Thoracic aorta (tissue), 2 donors: ENCODE results near the gene MAU2. TPM values are rescaled to one million over a fixed set of nuclear protein-coding genes. Genes with fewer than 3 reads are reported as not detected.

Experiments
- ATAC-seq: fragments of 150-250 bp; one replicate; pipeline ENCODE4 v1.8.0; 2017; ENCODE audit warnings: low read depth; ENCODE audit not compliant: insufficient number of reproducible peaks, low FRiP score
- DNase-seq: peaks from one replicate; pipeline ENCODE4 v3.0.0-alpha.2; 2020; ENCODE audit warnings: low spot score
- H3K27ac ChIP-seq, 2 donors: fragments of 200-600 bp; sonication (generic); 1 replicate in 1 of 2; 2 replicates in 1 of 2; pipeline ENCODE4 v1.5.1; 2016; ENCODE audit warnings: mild to moderate bottlenecking in 2 of 2, moderate library complexity in 2 of 2
- H3K27me3 ChIP-seq: fragments of 200-600 bp; sonication (generic); replicated peaks from 2 replicates; pipeline ENCODE4 v1.6.0; 2016; ENCODE audit warnings: mild to moderate bottlenecking; ENCODE audit not compliant: insufficient read depth
- H3K36me3 ChIP-seq: fragments of 200-600 bp; sonication (generic); one replicate; pipeline ENCODE4 v1.5.1; 2016
- H3K4me1 ChIP-seq, 2 donors: fragments of 200-600 bp; sonication (generic); 1 replicate in 1 of 2; 2 replicates in 1 of 2; pipeline versions ENCODE4 v1.5.1 to v1.6.0; 2016; ENCODE audit warnings: low read depth in 2 of 2, mild to moderate bottlenecking in 1 of 2; ENCODE audit not compliant: control insufficient read depth in 1 of 2
- H3K4me3 ChIP-seq: fragments of 200-600 bp; sonication (generic); 2 replicates; pipeline ENCODE4 v1.5.1; 2016; ENCODE audit warnings: mild to moderate bottlenecking
- H3K9me3 ChIP-seq: fragments of 200-600 bp; sonication (generic); 2 replicates; pipeline ENCODE4 v1.5.1; 2016
- total RNA-seq, 2 donors: library from RNA; depleted of rRNA; stranded (reverse); fragments of >200 nt; gene quantifications; one replicate each; pipeline versions ENCODE4 v1.1.0 to v1.2.3, GENCODE V29; 2016
- TF ChIP-seq, protein P1 (sequence below): fragments of 200-600 bp; sonication (generic); IDR thresholded peaks from one replicate; pipeline ENCODE4 v1.5.1; 2019; ENCODE audit warnings: antibody characterized with exemption

The MAU2 gene
- total RNA-seq, 2 donors from 2014 or later, result 93.9 to 119 TPM

- Histone ChIP-seq H3K27me3 (no peaks in the 10 kb centered on the region), H3K4me3 (no peak overlapping the region), H3K36me3 (peaks cover 50% of the 10 kb centered on the region), H3K9me3 (no peaks in the 10 kb centered on the region), H3K27ac (peak overlapping the region in 1 of 2 donors; percentile 64), H3K4me1 (peaks cover 4 to 5% of the 10 kb centered on the region in 2 donors)
- no peak for DNase-seq
- TF ChIP-seq, protein P1, sequence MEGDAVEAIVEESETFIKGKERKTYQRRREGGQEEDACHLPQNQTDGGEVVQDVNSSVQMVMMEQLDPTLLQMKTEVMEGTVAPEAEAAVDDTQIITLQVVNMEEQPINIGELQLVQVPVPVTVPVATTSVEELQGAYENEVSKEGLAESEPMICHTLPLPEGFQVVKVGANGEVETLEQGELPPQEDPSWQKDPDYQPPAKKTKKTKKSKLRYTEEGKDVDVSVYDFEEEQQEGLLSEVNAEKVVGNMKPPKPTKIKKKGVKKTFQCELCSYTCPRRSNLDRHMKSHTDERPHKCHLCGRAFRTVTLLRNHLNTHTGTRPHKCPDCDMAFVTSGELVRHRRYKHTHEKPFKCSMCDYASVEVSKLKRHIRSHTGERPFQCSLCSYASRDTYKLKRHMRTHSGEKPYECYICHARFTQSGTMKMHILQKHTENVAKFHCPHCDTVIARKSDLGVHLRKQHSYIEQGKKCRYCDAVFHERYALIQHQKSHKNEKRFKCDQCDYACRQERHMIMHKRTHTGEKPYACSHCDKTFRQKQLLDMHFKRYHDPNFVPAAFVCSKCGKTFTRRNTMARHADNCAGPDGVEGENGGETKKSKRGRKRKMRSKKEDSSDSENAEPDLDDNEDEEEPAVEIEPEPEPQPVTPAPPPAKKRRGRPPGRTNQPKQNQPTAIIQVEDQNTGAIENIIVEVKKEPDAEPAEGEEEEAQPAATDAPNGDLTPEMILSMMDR, result no peak
- ATAC-seq, result peak; percentile 40
These were observed 44.2 kb upstream of the MAU2 start for GRCh38 chr19:19276386-19276785.

DNA sequence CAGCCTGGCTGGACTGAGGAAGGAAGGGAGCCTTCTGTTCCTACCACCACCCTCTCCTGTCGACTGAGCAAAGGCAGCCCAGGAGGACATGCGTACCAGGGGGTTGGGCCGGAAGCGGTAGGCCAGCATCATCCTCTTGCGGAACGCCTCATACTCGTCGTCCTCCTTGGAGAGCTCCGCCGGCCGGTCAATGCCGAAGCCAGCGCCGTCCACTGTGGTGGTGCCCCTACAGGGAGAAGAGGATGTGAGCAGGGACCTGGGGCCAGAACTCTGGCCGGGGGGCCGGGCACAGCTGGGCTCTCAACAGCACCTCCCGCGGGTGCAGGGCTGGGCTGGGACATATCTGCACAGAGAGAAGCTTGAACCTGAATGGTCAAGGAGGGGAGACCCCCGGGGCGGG, 43.8 kb upstream of the MAU2 start:
- Histone ChIP-seq H3K4me3 (no peak overlapping the region), H3K9me3 (no peaks in the 10 kb centered on the region), H3K27me3 (no peaks in the 10 kb centered on the region), H3K36me3 (peaks cover 54% of the 10 kb centered on the region), H3K27ac (peak overlapping the region in 1 of 2 donors; percentile 64), H3K4me1 (peaks cover 4 to 5% of the 10 kb centered on the region in 2 donors)
- DNase-seq (no peak), ATAC-seq (no peak)
- TF ChIP-seq, protein P1, result no peak

GRCh38 chr19:19278315-19278714, 42.3 kb upstream of the MAU2 start:
- Histone ChIP-seq H3K27me3 (no peaks in the 10 kb centered on the region), H3K4me1 (peaks cover 2 to 4% of the 10 kb centered on the region in 2 donors), H3K36me3 (peaks cover 57% of the 10 kb centered on the region), H3K4me3 (no peak overlapping the region), H3K27ac (no peak overlapping the region), H3K9me3 (no peaks in the 10 kb centered on the region)
- TF ChIP-seq, protein P1, result no peak
- DNase-seq (no peak), ATAC-seq (no peak)

GRCh38 chr19:19279062-19279612, 41.5 kb upstream of the MAU2 start:
- ATAC-seq, result no peak
- Histone ChIP-seq H3K27me3 (no peaks in the 10 kb centered on the region), H3K27ac (no peak overlapping the region), H3K36me3 (peaks cover 57% of the 10 kb centered on the region), H3K4me1 (no peaks in the 10 kb centered on the region), H3K9me3 (no peaks in the 10 kb centered on the region), H3K4me3 (no peak overlapping the region)
- no peak for DNase-seq
- TF ChIP-seq, protein P1, result no peak

DNA sequence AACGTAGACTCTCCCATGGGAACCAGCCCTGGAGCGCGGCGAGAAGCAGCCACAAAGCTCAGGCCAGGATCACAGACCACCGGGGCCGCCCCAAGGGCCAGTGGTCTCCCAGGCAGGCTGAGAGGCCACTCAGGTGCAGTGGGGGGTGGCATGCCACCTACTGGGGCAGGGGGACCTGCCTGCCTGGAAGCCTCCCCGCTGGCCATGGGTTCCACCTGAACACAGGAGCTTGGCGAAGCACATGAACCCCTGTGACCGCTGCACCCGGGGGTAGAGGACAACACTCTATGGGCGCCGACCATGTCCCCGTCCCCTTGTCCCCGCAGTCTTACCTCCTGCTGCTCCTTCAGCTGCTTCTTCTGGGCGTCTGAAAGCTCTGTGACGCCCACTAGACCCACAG, 40.8 kb upstream of the MAU2 start:
- TF ChIP-seq, protein P1, result no peak
- DNase-seq, result no peak
- Histone ChIP-seq H3K27ac (no peak overlapping the region), H3K4me3 (no peak overlapping the region), H3K36me3 (peaks cover 57% of the 10 kb centered on the region), H3K4me1 (no peaks in the 10 kb centered on the region), H3K9me3 (no peaks in the 10 kb centered on the region), H3K27me3 (no peaks in the 10 kb centered on the region)
- ATAC-seq, result no peak
